ENCODE measurements around the gene C2CD4D. TPM values are rescaled to one million over a fixed set of nuclear protein-coding genes. Genes with fewer than 3 reads are reported as not detected.

The C2CD4D gene
- total RNA-seq, 1 experiment from 2014 or later = 0.23 TPM

DNA sequence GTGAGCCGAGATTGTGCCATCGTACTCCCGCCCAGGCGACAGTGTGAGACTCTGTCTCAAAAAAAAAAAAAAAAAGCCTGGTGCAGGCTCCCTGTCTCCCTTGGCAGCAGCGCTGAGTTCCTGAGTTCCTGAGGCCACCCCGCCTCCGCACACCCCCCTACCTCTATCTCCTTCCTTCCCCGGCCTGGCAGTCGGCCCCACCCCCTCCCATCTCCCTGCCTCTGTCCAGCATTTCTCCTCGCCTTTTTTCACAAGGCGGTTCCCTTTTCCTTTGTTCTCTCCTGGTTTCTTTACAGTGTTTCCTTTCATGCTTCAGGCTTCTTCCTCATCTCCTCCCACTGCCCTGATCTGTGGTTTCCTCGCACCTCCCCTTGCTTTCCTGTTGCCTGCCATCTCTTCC, 10.7 kb downstream of the C2CD4D start:
- no peaks in the 10 kb centered on the region for H3K9me3 Mint-ChIP-seq (ENCODE audit: unreplicated experiment)
- Histone ChIP-seq H3K36me3 (ENCODE audit: control insufficient read depth, insufficient read depth, low read length) (no peaks in the 10 kb centered on the region), H3K27me3 (replicated peaks; ENCODE audit: control insufficient read depth, insufficient read depth, low read length) (no peaks in the 10 kb centered on the region; the same call in 1 of the 2 replicates), H3K4me3 (ENCODE audit: low read depth, low read length) (no peak overlapping the region), H3K4me1 (no peaks in the 10 kb centered on the region), H3K9me3 (no peaks in the 10 kb centered on the region)
- ChIA-PET POLR2A (no interaction called here), CTCF (no interaction called here)
- H3K36me3 Mint-ChIP-seq (ENCODE audit: insufficient read depth, unreplicated experiment) = peaks cover 4% of the 10 kb centered on the region
- DNase-seq = peak in 1 of 2 experiments; percentile 24
- TF ChIP-seq, protein P1, sequence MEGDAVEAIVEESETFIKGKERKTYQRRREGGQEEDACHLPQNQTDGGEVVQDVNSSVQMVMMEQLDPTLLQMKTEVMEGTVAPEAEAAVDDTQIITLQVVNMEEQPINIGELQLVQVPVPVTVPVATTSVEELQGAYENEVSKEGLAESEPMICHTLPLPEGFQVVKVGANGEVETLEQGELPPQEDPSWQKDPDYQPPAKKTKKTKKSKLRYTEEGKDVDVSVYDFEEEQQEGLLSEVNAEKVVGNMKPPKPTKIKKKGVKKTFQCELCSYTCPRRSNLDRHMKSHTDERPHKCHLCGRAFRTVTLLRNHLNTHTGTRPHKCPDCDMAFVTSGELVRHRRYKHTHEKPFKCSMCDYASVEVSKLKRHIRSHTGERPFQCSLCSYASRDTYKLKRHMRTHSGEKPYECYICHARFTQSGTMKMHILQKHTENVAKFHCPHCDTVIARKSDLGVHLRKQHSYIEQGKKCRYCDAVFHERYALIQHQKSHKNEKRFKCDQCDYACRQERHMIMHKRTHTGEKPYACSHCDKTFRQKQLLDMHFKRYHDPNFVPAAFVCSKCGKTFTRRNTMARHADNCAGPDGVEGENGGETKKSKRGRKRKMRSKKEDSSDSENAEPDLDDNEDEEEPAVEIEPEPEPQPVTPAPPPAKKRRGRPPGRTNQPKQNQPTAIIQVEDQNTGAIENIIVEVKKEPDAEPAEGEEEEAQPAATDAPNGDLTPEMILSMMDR (IDR thresholded peaks at IDR 0.05; ENCODE audit: insufficient read depth in 1 of 2, low read depth in 1 of 2, low read length in 1 of 2, severe bottlenecking in 1 of 2, unreplicated experiment in 1 of 2) = no peak
- intact Hi-C loops (cut with micrococcal nuclease; ENCODE audit: unreplicated experiment) = no loop called here
- BruUV-seq (replicated peaks) = no TSS peak
- H3K4me1 Mint-ChIP-seq (ENCODE audit: low read depth, unreplicated experiment) = peaks cover 12% of the 10 kb centered on the region
- no peak overlapping the region for H3K27ac Mint-ChIP-seq (ENCODE audit: unreplicated experiment)
- no peaks in the 10 kb centered on the region for H3K27me3 Mint-ChIP-seq (ENCODE audit: insufficient read depth, unreplicated experiment)
- no peak overlapping the region for H3K4me3 Mint-ChIP-seq (ENCODE audit: unreplicated experiment)

DNA sequence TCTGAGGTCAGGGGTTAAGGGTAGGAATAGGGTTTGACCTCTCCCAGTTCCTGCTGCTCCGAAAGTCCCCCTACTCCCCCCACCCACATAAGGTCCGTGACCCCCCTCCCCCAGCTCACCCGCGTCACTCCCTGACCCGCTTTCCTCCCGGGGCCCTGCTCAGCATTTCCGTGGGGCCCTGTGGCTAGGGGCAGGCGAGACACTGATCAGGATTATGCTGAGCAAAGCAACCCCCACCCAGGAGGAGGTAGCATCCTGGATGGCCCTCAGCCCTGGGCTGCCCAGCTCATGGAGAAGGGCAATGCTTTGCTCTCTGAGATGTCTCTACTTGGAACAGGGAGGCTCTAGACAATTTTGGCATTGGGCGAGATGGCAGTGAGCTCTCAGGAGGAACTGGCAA, 11.8 kb downstream of the C2CD4D start:
- no TSS peak for BruUV-seq (replicated peaks)
- DNase-seq = no peak
- no peaks in the 10 kb centered on the region for H3K4me1 ChIP-seq
- peaks cover 4% of the 10 kb centered on the region for H3K36me3 Mint-ChIP-seq (ENCODE audit: insufficient read depth, unreplicated experiment)
- no peaks in the 10 kb centered on the region for H3K9me3 ChIP-seq
- CTCF ChIA-PET = interaction anchor here (1.3 kb wide), 1 partner anchor 9 kb away, joined by 8 read pairs; no protein-coding TSS in a partner anchor
- H3K9me3 Mint-ChIP-seq (ENCODE audit: unreplicated experiment) = no peaks in the 10 kb centered on the region
- H3K4me1 Mint-ChIP-seq (ENCODE audit: low read depth, unreplicated experiment) = peaks cover 12% of the 10 kb centered on the region
- H3K27me3 ChIP-seq (replicated peaks; ENCODE audit: control insufficient read depth, insufficient read depth, low read length) = no peaks in the 10 kb centered on the region; the same call in 1 of the 2 replicates
- intact Hi-C loops (cut with micrococcal nuclease; ENCODE audit: unreplicated experiment) = no loop called here
- no peaks in the 10 kb centered on the region for H3K36me3 ChIP-seq (ENCODE audit: control insufficient read depth, insufficient read depth, low read length)
- no peak overlapping the region for H3K4me3 Mint-ChIP-seq (ENCODE audit: unreplicated experiment)
- H3K4me3 ChIP-seq (ENCODE audit: low read depth, low read length) = no peak overlapping the region
- no peaks in the 10 kb centered on the region for H3K27me3 Mint-ChIP-seq (ENCODE audit: insufficient read depth, unreplicated experiment)
- no peak overlapping the region for H3K27ac Mint-ChIP-seq (ENCODE audit: unreplicated experiment)
- TF ChIP-seq, protein P1 (IDR thresholded peaks at IDR 0.05; ENCODE audit: insufficient read depth in 1 of 2, low read depth in 1 of 2, low read length in 1 of 2, severe bottlenecking in 1 of 2, unreplicated experiment in 1 of 2) = no peak
- POLR2A ChIA-PET = no interaction called here

DNA sequence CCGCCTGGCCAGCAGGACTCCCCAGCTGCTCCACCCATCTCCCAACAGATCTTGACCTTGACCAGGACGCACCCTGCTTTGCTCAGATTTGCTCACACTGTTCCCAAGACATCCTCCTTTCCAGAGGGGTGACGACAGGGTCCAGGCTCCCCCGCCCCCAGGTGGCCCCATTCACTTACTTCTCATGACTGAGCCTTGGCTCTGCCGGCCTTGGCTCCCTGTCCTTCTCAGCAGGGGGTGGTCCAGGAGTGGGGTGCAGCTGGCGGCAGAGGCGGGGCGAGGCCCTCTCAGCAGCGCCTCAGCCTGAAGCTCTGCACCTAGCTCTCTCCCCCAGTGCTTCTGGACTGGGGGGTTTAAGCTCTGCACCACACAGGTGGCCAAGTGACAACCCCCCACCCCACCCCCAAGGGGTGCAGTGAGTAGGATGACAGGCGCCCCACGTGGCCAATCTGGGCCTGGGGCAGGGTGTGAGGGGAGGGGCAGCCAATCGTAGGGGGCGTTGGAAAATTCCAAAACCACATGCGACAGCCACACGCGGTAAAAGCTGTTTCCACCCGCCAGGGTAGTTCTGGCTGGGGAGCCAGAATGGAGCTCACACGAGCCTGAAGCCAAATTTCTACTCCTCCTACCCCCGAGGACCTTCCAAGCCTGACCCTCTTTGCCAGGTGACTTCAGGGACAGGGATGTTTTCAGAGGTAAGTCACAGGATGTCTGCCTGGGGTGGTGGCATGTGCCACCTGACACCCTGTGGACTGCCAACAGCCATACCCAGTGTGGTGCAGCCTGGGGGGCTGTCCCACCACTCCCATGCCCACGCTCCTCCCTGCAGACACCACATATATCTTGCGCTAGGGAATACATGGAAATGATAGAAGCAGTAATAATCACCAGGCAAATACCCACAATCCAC, 13.6 kb downstream of the C2CD4D start:
- no peaks in the 10 kb centered on the region for H3K9me3 Mint-ChIP-seq (ENCODE audit: unreplicated experiment)

More for the DNA sequence above, 13.6 kb downstream of the C2CD4D start:
- H3K4me1 Mint-ChIP-seq (ENCODE audit: low read depth, unreplicated experiment) = peaks cover 12% of the 10 kb centered on the region
- H3K4me3 Mint-ChIP-seq (ENCODE audit: unreplicated experiment) = no peak overlapping the region
- intact Hi-C loops (cut with micrococcal nuclease; ENCODE audit: unreplicated experiment) = no loop called here
- peaks cover 4% of the 10 kb centered on the region for H3K36me3 Mint-ChIP-seq (ENCODE audit: insufficient read depth, unreplicated experiment)
- H3K27me3 ChIP-seq (replicated peaks; ENCODE audit: control insufficient read depth, insufficient read depth, low read length) = no peaks in the 10 kb centered on the region; the same call in none of the 2 replicates
- no peak overlapping the region for H3K27ac Mint-ChIP-seq (ENCODE audit: unreplicated experiment)
- H3K4me3 ChIP-seq (ENCODE audit: low read depth, low read length) = no peak overlapping the region
- TF ChIP-seq, protein P1 (IDR thresholded peaks at IDR 0.05; ENCODE audit: insufficient read depth in 1 of 2, low read depth in 1 of 2, low read length in 1 of 2, severe bottlenecking in 1 of 2, unreplicated experiment in 1 of 2) = no peak
- H3K36me3 ChIP-seq (ENCODE audit: control insufficient read depth, insufficient read depth, low read length) = no peaks in the 10 kb centered on the region
- ChIA-PET CTCF (no interaction called here), POLR2A (no interaction called here)
- no peaks in the 10 kb centered on the region for H3K4me1 ChIP-seq
- BruUV-seq (replicated peaks) = no TSS peak
- H3K9me3 ChIP-seq = no peaks in the 10 kb centered on the region
- DNase-seq = no peak
- H3K27me3 Mint-ChIP-seq (ENCODE audit: insufficient read depth, unreplicated experiment) = no peaks in the 10 kb centered on the region
